ENCODE results near the gene NYNRIN.
A peak's percentile ranks its signal among the peaks of the same experiment; 100 is the strongest.
"Not testable (repeated sequence)": the region's sequence is repeated elsewhere in the genome, so short reads cannot be mapped to it uniquely, and the experiment has no call there.

The NYNRIN gene

GRCh38 chr14:24398653-24399446 lies at the start of gene NYNRIN:
NYNRIN (plus strand) TSS chr14:24399003; CDS start chr14:24399247, 244 bp downstream.
- DNase-seq = peak; percentile 32

GRCh38 chr14:24349742-24350141 lies 49.1 kb upstream of the NYNRIN start:
- no peak for DNase-seq

GRCh38 chr14:24351517-24351916 lies 47.3 kb upstream of the NYNRIN start:
- peak; percentile 12 for DNase-seq

GRCh38 chr14:24353559-24354481 lies 45.0 kb upstream of the NYNRIN start:
- DNase-seq = no peak

GRCh38 chr14:24354482-24354825 lies 44.3 kb upstream of the NYNRIN start:
- DNase-seq = not testable (repeated sequence)

- DNase-seq = no peak
Observed at GRCh38 chr14:24355009-24355408, 43.8 kb upstream of the NYNRIN start.

GRCh38 chr14:24356208-24356607 lies 42.6 kb upstream of the NYNRIN start:
- no peak for DNase-seq

- no peak for DNase-seq
Observed at GRCh38 chr14:24360281-24360680, 38.5 kb upstream of the NYNRIN start.

- DNase-seq = no peak
Observed at GRCh38 chr14:24361326-24361725, 37.5 kb upstream of the NYNRIN start.

GRCh38 chr14:24362241-24362960 lies 36.4 kb upstream of the NYNRIN start:
- no peak for DNase-seq

GRCh38 chr14:24363401-24363800 lies 35.4 kb upstream of the NYNRIN start:
- DNase-seq = no peak

GRCh38 chr14:24364841-24365240 lies 34.0 kb upstream of the NYNRIN start:
- DNase-seq = no peak

GRCh38 chr14:24365600-24366412 lies 33.0 kb upstream of the NYNRIN start:
- peak; percentile 87 for DNase-seq

- no peak for DNase-seq
Observed at GRCh38 chr14:24366413-24366720, 32.4 kb upstream of the NYNRIN start.

GRCh38 chr14:24366721-24367513 lies 31.9 kb upstream of the NYNRIN start:
- DNase-seq = peak; percentile 98

GRCh38 chr14:24367514-24368211 lies 31.1 kb upstream of the NYNRIN start, which contains the start of gene NFATC4:
NFATC4 (plus strand) TSS chr14:24368184; CDS start chr14:24368341, 157 bp downstream.
- DNase-seq = peak; percentile 78

- DNase-seq = no peak
Observed at GRCh38 chr14:24368212-24368561, 30.6 kb upstream of the NYNRIN start.

- peak; percentile 65 for DNase-seq
Observed at GRCh38 chr14:24368562-24369252, 30.1 kb upstream of the NYNRIN start.

GRCh38 chr14:24369463-24369862 lies 29.3 kb upstream of the NYNRIN start:
- DNase-seq = no peak
